ENCODE measurements around the gene IHH.

IHH gene

GRCh38 chr2:219060821-219061791, at the start of gene IHH:
IHH (minus strand) TSS chr2:219060921; CDS start chr2:219060467, 454 bp downstream.
- FAIRE-seq = no peak

GRCh38 chr2:219109471-219109870, 48.8 kb upstream of the IHH start:
- no peak for FAIRE-seq

- FAIRE-seq = no peak
These were observed 47.0 kb upstream of the IHH start for GRCh38 chr2:219107758-219108157.

GRCh38 chr2:219106251-219106650, 45.5 kb upstream of the IHH start:
- no peak for FAIRE-seq

- FAIRE-seq = no peak
These were observed 43.6 kb upstream of the IHH start for GRCh38 chr2:219104107-219105035.

- no peak for FAIRE-seq
These were observed 38.6 kb upstream of the IHH start for GRCh38 chr2:219099329-219099728.

GRCh38 chr2:219095406-219095935, 34.8 kb upstream of the IHH start:
- no peak for FAIRE-seq

- FAIRE-seq = no peak
These were observed 33.5 kb upstream of the IHH start for GRCh38 chr2:219094171-219094570.

- no peak for FAIRE-seq
These were observed 29.9 kb upstream of the IHH start for GRCh38 chr2:219090436-219091299.

- FAIRE-seq = no peak
These were observed 28.6 kb upstream of the IHH start for GRCh38 chr2:219089330-219089729.

GRCh38 chr2:219087848-219088247, 27.1 kb upstream of the IHH start:
- FAIRE-seq = no peak

GRCh38 chr2:219087361-219087760, 26.6 kb upstream of the IHH start:
- FAIRE-seq = no peak

GRCh38 chr2:219086196-219086595, 25.5 kb upstream of the IHH start:
- FAIRE-seq = no peak

- no peak for FAIRE-seq
These were observed 24.1 kb upstream of the IHH start for GRCh38 chr2:219084791-219085190.

GRCh38 chr2:219082332-219082958, 21.7 kb upstream of the IHH start:
- no peak for FAIRE-seq

- FAIRE-seq = no peak
These were observed 21.1 kb upstream of the IHH start for GRCh38 chr2:219081701-219082331.

- FAIRE-seq = no peak
These were observed 20.4 kb upstream of the IHH start for GRCh38 chr2:219081096-219081495.

GRCh38 chr2:219079417-219079816, 18.7 kb upstream of the IHH start:
- no peak for FAIRE-seq

- no peak for FAIRE-seq
These were observed 18.2 kb upstream of the IHH start for GRCh38 chr2:219078951-219079350.

- FAIRE-seq = no peak
These were observed 17.4 kb upstream of the IHH start for GRCh38 chr2:219078126-219078525.

- FAIRE-seq = no peak
These were observed 15.5 kb upstream of the IHH start for GRCh38 chr2:219076253-219076652.

All from islet of Langerhans (tissue), 1 donor.